ENCODE measurements around the gene CYP39A1.

CYP39A1 gene

DNA sequence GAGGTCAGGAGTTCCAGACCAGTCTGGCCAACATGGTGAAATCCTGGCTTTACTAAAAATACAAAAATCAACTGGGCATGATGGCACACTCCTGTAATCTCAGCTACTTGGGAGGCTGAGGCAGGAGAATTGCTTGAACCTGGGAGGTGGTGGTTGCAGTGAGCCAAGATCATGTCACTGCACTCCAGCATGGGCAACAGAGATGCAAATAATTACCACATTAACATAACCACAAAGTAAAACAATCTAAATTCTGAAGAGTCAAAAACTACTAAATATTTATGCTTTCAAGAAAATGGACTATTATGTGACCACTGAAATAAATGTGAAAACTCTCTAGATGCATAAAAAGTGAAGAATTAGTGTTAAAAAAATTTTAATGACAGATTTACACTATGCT is 59.9 kb downstream of the CYP39A1 start:
- no peaks in the 10 kb centered on the region for H3K36me3 ChIP-seq (replicated peaks)
- in situ Hi-C loops (cut with MboI; ENCODE audit: low sequenced_read_pairs) = no loop called here
- DNase-seq (ENCODE audit: low spot score in 2 of 2) = no peak
- H3K4me1 ChIP-seq = no peaks in the 10 kb centered on the region
- 0 out of 2 replicates have a peak, but pooled peaks cover 2% of the 10 kb centered on the region for H3K9me3 ChIP-seq
- no peak overlapping the region for H3K4me3 ChIP-seq
- no peaks in the 10 kb centered on the region for H3K27me3 ChIP-seq (ENCODE audit: low read depth)

DNA sequence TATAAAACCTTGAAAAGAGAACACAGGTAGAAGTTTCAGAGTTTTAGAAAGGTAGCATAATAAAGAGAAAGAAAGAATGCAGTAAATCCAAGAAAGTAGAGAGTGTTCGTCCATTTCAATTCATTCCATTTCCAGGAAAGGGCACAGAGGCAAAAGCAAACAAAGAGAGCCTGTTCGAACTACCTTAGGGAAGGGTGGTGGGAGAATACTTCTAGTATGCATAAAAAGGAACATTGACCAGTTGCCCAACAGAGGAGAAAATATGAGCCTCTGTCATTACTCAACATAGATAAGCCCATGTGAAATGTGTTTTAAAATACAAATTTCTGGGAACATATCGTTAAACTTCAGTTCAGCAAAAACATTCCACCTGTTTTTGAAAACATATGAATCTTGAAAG is 60.6 kb downstream of the CYP39A1 start:
- Histone ChIP-seq H3K9me3 (0 out of 2 replicates have a peak, but pooled peaks cover 2% of the 10 kb centered on the region), H3K27me3 (ENCODE audit: low read depth) (no peaks in the 10 kb centered on the region), H3K36me3 (replicated peaks) (no peaks in the 10 kb centered on the region), H3K4me1 (no peaks in the 10 kb centered on the region), H3K4me3 (no peak overlapping the region)
- no peak for DNase-seq (ENCODE audit: low spot score in 2 of 2)
- in situ Hi-C loops (cut with MboI; ENCODE audit: low sequenced_read_pairs) = no loop called here

- Histone ChIP-seq H3K4me3 (no peak overlapping the region), H3K27me3 (ENCODE audit: low read depth) (no peaks in the 10 kb centered on the region), H3K9me3 (0 out of 2 replicates have a peak, but pooled peaks cover 2% of the 10 kb centered on the region), H3K4me1 (no peaks in the 10 kb centered on the region), H3K36me3 (replicated peaks) (no peaks in the 10 kb centered on the region)
- in situ Hi-C loops (cut with MboI; ENCODE audit: low sequenced_read_pairs) = no loop called here
- DNase-seq (ENCODE audit: low spot score in 2 of 2) = no peak
Measured at GRCh38 chr6:46590765-46591164, 61.9 kb downstream of the CYP39A1 start.

DNA sequence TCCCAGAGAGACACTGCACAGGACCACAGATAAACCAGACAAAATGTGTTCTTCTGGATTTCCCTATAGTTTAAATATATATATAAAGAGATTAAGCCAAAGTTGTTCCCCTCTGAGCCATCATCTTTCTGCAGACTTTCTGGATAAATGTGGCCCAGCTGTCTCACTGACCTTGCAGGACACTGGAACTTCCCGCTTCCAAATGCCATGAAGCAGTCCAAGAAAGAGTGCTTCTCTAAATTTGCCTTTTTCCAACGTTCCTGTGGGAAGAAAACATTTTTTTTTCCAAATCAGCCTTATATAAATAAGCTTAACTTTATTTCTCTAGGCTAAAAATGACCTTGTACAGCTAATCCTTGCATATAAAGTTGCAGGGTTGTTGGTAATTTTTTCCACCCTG is 65.7 kb downstream of the CYP39A1 start:
- in situ Hi-C loops (cut with MboI; ENCODE audit: low sequenced_read_pairs) = no loop called here
- no peak for DNase-seq (ENCODE audit: low spot score in 2 of 2)

GRCh38 chr6:46584586-46584985 is 68.0 kb downstream of the CYP39A1 start:
- DNase-seq (ENCODE audit: low spot score in 2 of 2) = no peak
- in situ Hi-C loops (cut with MboI; ENCODE audit: low sequenced_read_pairs) = no loop called here
- Histone ChIP-seq H3K9me3 (no peaks in the 10 kb centered on the region), H3K4me3 (no peak overlapping the region), H3K4me1 (no peaks in the 10 kb centered on the region), H3K27me3 (ENCODE audit: low read depth) (no peaks in the 10 kb centered on the region), H3K36me3 (replicated peaks) (no peaks in the 10 kb centered on the region)

More for the DNA sequence above, 65.7 kb downstream of the CYP39A1 start:
- H3K9me3 ChIP-seq = no peaks in the 10 kb centered on the region
- H3K36me3 ChIP-seq (replicated peaks) = no peaks in the 10 kb centered on the region
- no peaks in the 10 kb centered on the region for H3K27me3 ChIP-seq (ENCODE audit: low read depth)
- H3K4me3 ChIP-seq = no peak overlapping the region
- H3K4me1 ChIP-seq = no peaks in the 10 kb centered on the region

DNA sequence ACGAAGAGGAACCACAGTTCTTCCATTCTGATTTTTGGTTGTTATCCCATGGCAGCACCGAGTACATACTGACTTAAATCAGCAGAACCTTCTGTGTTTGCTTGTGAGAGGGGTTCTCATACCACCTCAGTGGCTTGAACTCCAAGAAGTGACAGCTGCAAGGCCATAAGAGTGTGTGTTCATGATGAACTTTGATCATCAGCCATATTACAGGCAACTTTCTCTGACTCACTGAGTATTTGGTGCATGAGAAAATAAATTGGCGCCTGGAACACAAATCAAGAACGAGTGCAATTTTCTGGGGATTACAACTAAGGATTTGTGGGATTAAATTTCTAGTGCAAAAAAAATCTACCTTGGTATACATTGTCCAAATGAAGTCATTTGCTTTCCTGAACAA is 68.9 kb downstream of the CYP39A1 start:
- Histone ChIP-seq H3K36me3 (replicated peaks) (no peaks in the 10 kb centered on the region), H3K27me3 (ENCODE audit: low read depth) (no peaks in the 10 kb centered on the region), H3K9me3 (no peaks in the 10 kb centered on the region), H3K4me3 (no peak overlapping the region), H3K4me1 (no peaks in the 10 kb centered on the region)
- in situ Hi-C loops (cut with MboI; ENCODE audit: low sequenced_read_pairs) = no loop called here
- DNase-seq (ENCODE audit: low spot score in 2 of 2) = no peak

DNA sequence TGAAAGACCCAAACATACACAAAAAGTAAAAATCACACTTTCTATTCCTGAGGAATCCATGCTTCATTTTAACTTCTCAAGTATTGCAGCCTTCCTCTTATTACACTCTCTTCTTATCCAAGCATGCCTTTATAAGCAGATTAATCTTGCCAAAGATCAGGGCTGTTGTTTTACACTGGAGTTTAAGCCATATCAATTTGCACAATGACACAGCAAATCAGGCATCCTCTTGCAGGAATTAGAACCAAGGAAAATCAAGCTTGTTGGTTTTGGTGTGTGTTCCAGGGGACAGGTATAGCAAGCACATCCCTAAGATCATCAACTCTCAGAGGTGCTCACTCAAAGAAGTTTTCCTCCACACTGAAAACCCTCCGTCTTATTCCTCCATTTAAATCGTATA is 69.5 kb downstream of the CYP39A1 start:
- Histone ChIP-seq H3K27me3 (ENCODE audit: low read depth) (no peaks in the 10 kb centered on the region), H3K36me3 (replicated peaks) (no peaks in the 10 kb centered on the region), H3K9me3 (0 out of 2 replicates have a peak, but pooled peaks cover 2% of the 10 kb centered on the region), H3K4me1 (no peaks in the 10 kb centered on the region), H3K4me3 (no peak overlapping the region)
- in situ Hi-C loops (cut with MboI; ENCODE audit: low sequenced_read_pairs) = no loop called here
- no peak for DNase-seq (ENCODE audit: low spot score in 2 of 2)

DNA sequence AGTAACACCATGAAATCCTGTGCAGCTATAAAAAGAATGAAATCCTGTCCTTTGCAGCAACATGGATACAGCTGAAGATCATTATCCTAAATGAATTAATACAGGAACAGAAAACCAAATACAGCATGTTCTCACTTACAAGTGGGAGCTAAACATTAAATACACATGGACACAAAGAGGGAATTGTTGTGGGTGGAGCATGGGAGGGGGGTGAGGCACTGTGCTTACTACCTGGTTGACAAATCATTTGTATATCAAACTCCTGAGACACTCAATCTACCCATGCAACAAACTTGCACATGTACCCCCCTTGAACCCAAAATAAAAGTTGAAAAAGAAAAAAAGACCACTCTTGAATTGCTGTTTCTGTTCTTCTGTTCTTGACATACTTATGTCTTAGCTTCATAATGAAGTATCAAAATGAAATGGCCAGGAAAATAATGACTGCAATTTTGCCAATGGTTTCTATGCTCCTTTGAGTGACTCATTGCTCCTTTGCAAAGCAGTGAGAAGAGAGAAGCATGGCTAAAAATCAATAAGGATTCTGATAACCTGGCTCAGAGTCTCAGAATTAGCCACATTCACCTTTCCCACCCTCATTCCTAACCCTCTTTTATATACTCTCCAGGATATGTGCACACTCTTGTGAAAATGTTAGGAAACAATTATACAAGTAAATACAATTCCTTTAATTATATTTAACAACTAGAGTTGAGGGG is 71.0 kb downstream of the CYP39A1 start:
- Histone ChIP-seq H3K27me3 (ENCODE audit: low read depth) (no peaks in the 10 kb centered on the region), H3K4me1 (no peaks in the 10 kb centered on the region), H3K9me3 (0 out of 2 replicates have a peak, but pooled peaks cover 2% of the 10 kb centered on the region), H3K4me3 (no peak overlapping the region), H3K36me3 (replicated peaks) (no peaks in the 10 kb centered on the region)
- in situ Hi-C loops (cut with MboI; ENCODE audit: low sequenced_read_pairs) = no loop called here
- no peak for DNase-seq (ENCODE audit: low spot score in 2 of 2)

- no peak overlapping the region for H3K4me3 ChIP-seq
- in situ Hi-C loops (cut with MboI; ENCODE audit: low sequenced_read_pairs) = no loop called here
- H3K4me1 ChIP-seq = no peaks in the 10 kb centered on the region
- DNase-seq (ENCODE audit: low spot score in 2 of 2) = no peak
- no peaks in the 10 kb centered on the region for H3K36me3 ChIP-seq (replicated peaks)
- 0 out of 2 replicates have a peak, but pooled peaks cover 2% of the 10 kb centered on the region for H3K9me3 ChIP-seq
- H3K27me3 ChIP-seq (ENCODE audit: low read depth) = no peaks in the 10 kb centered on the region
Measured at GRCh38 chr6:46575530-46575929, 77.1 kb downstream of the CYP39A1 start.

GRCh38 chr6:46573140-46573539 is 79.5 kb downstream of the CYP39A1 start:
- no peak for DNase-seq (ENCODE audit: low spot score in 2 of 2)
- Histone ChIP-seq H3K9me3 (no peaks in the 10 kb centered on the region), H3K27me3 (ENCODE audit: low read depth) (no peaks in the 10 kb centered on the region), H3K4me3 (no peak overlapping the region), H3K36me3 (replicated peaks) (no peaks in the 10 kb centered on the region), H3K4me1 (no peaks in the 10 kb centered on the region)
- in situ Hi-C loops (cut with MboI; ENCODE audit: low sequenced_read_pairs) = no loop called here

DNA sequence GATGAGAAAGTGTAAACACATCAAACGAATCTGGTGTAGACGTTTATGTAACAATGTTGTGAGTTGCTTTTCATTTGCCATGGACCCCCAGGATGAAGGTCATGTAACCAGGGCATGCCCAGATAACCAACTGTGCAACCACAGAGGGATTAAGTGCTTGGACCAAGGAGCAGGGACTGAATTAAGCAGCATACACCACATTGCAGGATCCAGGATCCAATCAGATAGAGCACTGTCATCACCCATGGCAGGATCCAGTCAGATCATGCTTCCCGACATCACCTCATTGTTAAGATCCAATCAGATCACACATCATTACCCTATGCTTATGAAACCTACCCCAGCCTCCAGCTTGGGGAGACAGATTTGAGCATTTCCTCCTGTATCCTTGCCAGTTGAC is 87.1 kb downstream of the CYP39A1 start:
- Histone ChIP-seq H3K4me3 (no peak overlapping the region), H3K36me3 (replicated peaks) (no peaks in the 10 kb centered on the region), H3K4me1 (no peaks in the 10 kb centered on the region), H3K27me3 (ENCODE audit: low read depth) (no peaks in the 10 kb centered on the region), H3K9me3 (no peaks in the 10 kb centered on the region)
- in situ Hi-C loops (cut with MboI; ENCODE audit: low sequenced_read_pairs) = no loop called here
- DNase-seq (ENCODE audit: low spot score in 2 of 2) = no peak

GRCh38 chr6:46563924-46564323 is 88.7 kb downstream of the CYP39A1 start:
- Histone ChIP-seq H3K4me1 (no peaks in the 10 kb centered on the region), H3K36me3 (replicated peaks) (no peaks in the 10 kb centered on the region), H3K4me3 (no peak overlapping the region), H3K9me3 (no peaks in the 10 kb centered on the region), H3K27me3 (ENCODE audit: low read depth) (no peaks in the 10 kb centered on the region)
- no peak for DNase-seq (ENCODE audit: low spot score in 2 of 2)
- in situ Hi-C loops (cut with MboI; ENCODE audit: low sequenced_read_pairs) = no loop called here

- no peaks in the 10 kb centered on the region for H3K27me3 ChIP-seq (ENCODE audit: low read depth)
- no peak for DNase-seq (ENCODE audit: low spot score in 2 of 2)
- H3K36me3 ChIP-seq (replicated peaks) = no peaks in the 10 kb centered on the region
- H3K4me3 ChIP-seq = no peak overlapping the region
- H3K9me3 ChIP-seq = no peaks in the 10 kb centered on the region
- H3K4me1 ChIP-seq = no peaks in the 10 kb centered on the region
- in situ Hi-C loops (cut with MboI; ENCODE audit: low sequenced_read_pairs) = no loop called here
Measured at GRCh38 chr6:46556053-46556452, 96.6 kb downstream of the CYP39A1 start.

DNA sequence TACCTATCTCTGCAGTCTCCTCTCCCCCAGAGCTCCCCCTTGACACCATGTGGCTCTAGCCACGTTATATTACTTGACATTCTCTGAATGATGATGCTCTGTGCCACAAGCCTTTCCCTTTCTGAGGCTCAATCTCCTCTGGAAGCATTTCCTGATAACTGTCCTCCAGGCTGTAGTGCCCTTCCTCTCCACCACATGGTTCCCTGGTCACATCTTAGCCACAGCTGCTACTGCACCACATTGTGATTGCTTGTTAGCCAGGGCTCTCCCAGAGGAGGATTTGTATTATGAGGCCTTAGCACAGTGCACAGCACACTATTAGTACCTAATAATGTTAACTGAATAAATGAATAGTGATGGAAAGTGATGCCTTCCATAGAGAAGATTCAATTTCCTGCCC is 97.5 kb downstream of the CYP39A1 start:
- Histone ChIP-seq H3K9me3 (no peaks in the 10 kb centered on the region), H3K27me3 (ENCODE audit: low read depth) (no peaks in the 10 kb centered on the region), H3K36me3 (replicated peaks) (no peaks in the 10 kb centered on the region), H3K4me1 (no peaks in the 10 kb centered on the region), H3K4me3 (no peak overlapping the region)
- in situ Hi-C loops (cut with MboI; ENCODE audit: low sequenced_read_pairs) = no loop called here
- DNase-seq (ENCODE audit: low spot score in 2 of 2) = no peak

DNA sequence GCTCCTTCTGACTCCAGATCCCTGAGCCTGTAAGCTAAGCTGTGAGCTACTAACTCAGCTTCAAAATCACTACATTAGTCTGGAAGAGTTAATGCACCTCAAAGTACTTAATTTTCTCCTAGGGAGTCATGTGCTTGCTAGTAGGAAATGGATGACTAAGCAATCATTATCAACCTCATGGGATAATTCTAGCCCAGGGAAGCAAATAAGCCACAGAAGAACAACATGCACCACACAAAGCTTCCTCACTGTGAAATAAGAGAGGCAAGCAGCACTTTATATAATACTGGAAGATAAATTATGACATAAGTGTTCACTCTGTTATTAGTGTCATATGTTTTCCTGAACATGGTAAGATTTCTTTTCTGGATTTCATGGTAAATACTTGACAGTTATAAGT is 103.5 kb downstream of the CYP39A1 start:
- Histone ChIP-seq H3K27me3 (ENCODE audit: low read depth) (no peaks in the 10 kb centered on the region), H3K4me1 (no peaks in the 10 kb centered on the region), H3K36me3 (replicated peaks) (no peaks in the 10 kb centered on the region), H3K4me3 (no peak overlapping the region), H3K9me3 (no peaks in the 10 kb centered on the region)
- in situ Hi-C loops (cut with MboI; ENCODE audit: low sequenced_read_pairs) = no loop called here
- DNase-seq (ENCODE audit: low spot score in 2 of 2) = no peak

Measured in HAP-1 (cell line).